Measurements from ENCODE around the gene TCHH.
"Not testable (repeated sequence)": the region's sequence is repeated elsewhere in the genome, so short reads cannot be mapped to it uniquely, and the experiment has no call there.

The TCHH gene

DNA sequence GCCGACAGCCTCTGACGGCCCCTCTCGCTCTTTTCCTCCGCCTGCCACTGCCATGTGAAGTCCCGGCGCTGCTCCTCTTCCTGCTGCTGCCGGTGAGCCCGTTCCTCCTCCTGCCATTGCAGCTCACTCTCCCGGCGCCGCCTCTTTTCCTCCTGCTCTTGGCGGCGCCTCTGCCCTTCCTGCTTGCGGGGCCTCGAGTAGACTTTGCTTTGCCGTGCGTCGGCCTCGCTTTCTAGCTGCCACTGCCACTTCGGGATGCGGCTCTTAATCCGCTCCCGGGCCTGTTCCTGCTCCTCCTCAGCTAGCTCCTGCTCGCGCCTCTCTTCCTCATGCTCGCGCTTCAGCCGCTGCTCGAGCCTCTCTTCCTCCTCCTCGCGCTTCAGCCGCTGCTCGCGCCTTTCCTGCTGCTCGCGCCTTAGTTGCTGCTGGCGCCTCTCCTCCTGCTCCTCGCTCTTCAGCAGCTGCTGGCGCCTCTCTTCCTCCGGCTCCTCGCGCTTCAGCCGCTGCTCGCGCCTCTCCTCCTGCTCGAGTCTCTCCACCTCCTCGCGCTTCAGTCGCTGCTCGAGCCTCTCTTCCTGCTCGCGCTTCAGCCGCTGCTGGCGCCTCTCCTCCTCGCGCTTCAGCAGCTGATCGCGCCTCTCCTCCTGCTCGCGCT, 4.3 kb downstream of the TCHH start:
- DNase-seq (ENCODE audit: low read depth in 2 of 2): no peak

GRCh38 chr1:152110365-152110859, 4.8 kb downstream of the TCHH start:
- DNase-seq (ENCODE audit: low read depth in 2 of 2): no peak

DNA sequence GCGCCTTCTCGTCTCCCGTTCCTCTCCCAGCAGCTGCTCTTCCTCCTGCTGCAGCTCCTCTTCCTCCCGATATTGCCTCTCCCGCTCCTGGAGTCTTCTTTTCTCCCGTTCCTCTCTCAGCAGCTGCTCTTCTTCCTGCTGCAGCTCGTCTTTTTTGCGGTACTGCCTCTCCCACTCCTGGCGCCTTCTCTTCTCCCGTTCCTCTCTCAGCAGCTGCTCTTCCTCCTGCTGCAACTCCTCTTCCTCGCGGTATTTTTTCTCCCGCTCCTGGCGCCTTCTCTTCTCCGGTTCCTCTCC, 5.3 kb downstream of the TCHH start:
- no peak for DNase-seq (ENCODE audit: low read depth in 2 of 2)

- no peak for DNase-seq (ENCODE audit: low read depth in 2 of 2)
These were observed 5.8 kb downstream of the TCHH start for GRCh38 chr1:152109231-152109997.

GRCh38 chr1:152108882-152109222, 6.4 kb downstream of the TCHH start:
- no peak for DNase-seq (ENCODE audit: low read depth in 2 of 2)

- DNase-seq (ENCODE audit: low read depth in 2 of 2): no peak
These were observed 7.0 kb downstream of the TCHH start for GRCh38 chr1:152107984-152108881.

GRCh38 chr1:152107031-152107983, 7.9 kb downstream of the TCHH start:
- DNase-seq (ENCODE audit: low read depth in 2 of 2): no peak

DNA sequence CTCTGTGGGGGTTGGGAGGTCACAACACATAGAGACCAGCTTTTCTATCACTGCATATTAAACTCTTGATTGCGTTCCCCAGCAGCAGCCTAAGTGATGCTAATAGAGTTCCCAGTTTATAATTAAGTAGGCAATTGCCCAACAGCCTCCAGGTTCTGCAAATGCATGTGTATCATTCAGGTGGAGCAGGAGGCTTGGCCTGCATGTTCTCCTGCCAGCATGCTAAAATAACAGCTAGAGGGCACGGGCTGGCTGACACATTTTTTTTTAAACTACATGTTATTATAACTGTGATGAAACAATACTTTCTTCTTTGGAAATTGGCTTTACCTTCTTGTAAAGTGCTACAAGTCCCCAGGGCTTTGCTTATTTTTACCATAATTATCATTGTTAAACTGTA, 10.4 kb downstream of the TCHH start:
- no peak for DNase-seq (ENCODE audit: low read depth in 2 of 2)

GRCh38 chr1:152096931-152097330, 18.3 kb downstream of the TCHH start:
- DNase-seq (ENCODE audit: low read depth in 2 of 2): no peak

- DNase-seq (ENCODE audit: low read depth in 2 of 2): no peak
These were observed 26.1 kb downstream of the TCHH start, which contains the start of gene TCHHL1 for GRCh38 chr1:152089014-152089674. TSS of gene TCHHL1 (minus strand) at chr1:152089064. CDS start at chr1:152088143, 921 bp downstream.

DNA sequence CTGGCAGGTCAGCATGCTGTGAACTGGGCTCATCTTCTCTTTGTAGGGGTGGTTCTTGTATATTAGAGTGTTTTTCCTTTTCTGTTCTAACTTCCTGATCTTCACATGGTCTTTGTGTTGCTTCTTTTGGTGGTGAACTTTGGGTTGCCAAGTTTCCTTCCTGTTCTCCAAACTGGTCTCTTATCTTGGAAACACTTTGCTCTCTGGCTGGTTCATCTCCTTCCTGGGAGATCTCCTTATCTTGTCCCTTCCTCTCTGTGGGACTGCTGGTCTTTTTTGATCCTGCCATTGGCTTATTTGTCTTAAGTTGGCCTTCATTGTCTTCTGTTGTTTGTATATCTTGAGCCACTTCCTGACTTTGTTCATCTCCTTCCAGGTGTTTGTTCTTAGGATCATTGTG, 28.5 kb downstream of the TCHH start:
- DNase-seq (ENCODE audit: low read depth in 2 of 2): no peak

DNA sequence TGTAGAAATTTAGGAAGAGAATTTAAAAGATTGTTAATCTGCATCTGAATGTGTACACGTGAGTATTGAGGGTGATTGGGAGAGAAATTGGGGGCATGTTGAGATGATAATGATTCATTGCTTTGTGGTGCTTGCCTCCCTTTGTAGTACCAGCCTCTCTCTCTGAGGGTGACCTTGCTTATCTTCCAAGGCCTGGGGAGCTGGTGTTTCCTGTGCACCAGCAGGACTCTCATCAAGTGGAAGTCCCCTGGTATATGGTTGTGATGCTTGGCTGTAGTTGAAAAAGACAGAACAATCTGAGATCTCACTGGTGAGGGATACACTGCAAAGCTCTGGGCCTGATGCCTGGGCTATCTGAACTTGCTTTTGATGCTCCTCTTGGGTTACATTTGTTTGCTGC, 30.4 kb downstream of the TCHH start:
- no peak for DNase-seq (ENCODE audit: low read depth in 2 of 2)

- DNase-seq (ENCODE audit: low read depth in 2 of 2): not testable (repeated sequence)
These were observed 34.2 kb downstream of the TCHH start for GRCh38 chr1:152081026-152081425.

DNA sequence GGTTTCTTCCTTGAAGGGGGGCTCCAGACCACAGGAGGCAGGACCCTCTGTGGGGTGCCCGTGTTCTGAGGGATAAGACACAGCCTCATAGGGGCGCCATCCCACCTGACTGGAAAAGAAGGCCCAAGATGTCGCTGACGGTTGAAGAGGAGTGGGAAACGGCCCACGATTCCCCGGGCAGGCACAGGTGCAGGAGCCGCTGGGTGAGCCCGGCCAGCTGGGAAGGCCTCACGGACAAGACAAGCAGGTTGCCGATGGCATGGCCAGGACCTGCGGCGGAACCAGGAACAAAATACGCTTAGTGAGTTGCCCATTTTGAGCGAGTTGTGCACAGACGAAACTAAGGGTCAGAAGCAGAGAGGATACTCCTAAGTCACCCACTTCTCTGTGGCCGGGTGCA, 34.8 kb downstream of the TCHH start:
- DNase-seq (ENCODE audit: low read depth in 2 of 2): not testable (repeated sequence)

GRCh38 chr1:152078831-152079441, 36.3 kb downstream of the TCHH start:
- no peak for DNase-seq (ENCODE audit: low read depth in 2 of 2)

GRCh38 chr1:152072311-152072710, 42.9 kb downstream of the TCHH start:
- no peak for DNase-seq (ENCODE audit: low read depth in 2 of 2)

- no peak for DNase-seq (ENCODE audit: low read depth in 2 of 2)
These were observed 44.1 kb downstream of the TCHH start for GRCh38 chr1:152071123-152071522.

DNA sequence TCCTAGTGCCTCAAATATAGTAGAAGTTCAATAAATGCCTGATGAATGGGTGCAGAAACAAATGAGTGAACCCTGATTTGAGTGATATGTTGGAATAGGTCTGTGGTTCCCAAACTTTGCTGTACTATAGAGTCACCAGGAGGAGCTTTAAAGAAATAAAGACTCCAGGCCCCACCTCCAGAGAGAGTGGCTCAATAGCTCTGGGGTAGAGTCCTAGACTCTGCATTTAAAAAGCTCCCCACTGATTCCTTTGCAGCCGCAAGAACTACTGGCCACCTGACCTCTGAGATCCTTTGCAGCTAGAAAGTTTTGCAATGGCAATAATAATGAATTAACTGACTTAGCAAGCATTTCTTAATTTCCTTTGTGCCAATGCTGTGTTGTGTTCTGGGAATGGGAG, 47.3 kb downstream of the TCHH start:
- DNase-seq (ENCODE audit: low read depth in 2 of 2): no peak

DNA sequence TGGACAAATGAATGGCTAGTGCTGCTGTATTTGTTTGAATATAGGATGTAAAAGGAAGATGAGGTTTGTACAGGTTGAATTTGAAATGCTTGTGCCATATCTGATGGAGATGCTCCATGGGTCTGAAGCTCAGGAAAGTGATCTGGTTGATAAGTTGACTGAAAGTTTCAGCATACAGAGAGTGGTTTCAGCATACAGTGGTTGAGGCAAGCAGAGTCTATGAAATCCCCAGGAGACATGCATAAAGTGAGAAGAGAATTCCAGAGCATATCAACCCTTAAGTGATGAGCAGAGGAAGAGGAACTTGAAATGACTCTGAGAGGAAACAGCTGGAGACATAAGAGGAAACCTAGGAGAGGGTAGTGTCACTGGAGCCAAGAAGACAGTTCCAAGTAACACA, 48.1 kb downstream of the TCHH start:
- no peak for DNase-seq (ENCODE audit: low read depth in 2 of 2)

DNA sequence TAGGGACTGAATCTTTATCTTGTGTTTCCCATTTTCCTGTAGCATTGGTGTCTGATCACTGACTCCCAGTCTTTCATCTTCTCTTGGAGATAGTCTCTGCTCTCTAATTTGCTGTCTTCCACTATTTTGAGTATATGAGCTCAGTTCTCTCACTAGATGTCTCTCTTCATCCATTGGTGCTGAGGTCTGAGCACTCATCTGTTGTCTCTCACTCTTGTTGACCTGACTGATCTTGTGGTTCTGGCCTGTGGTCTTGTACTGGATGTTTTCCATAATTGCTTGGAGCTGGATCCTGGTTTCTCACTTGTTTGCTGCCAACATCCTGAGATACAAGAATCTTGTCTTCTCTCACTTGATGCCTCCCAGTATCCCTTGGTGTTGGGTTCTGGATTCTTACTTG, 53.3 kb downstream of the TCHH start:
- no peak for DNase-seq (ENCODE audit: low read depth in 2 of 2)
